T-helper 2 cell treated with Interferon-gamma antibody and Interleukin-4, amounts not matched to agents 100 ng/mL and 5 ng/mL, for 36 hours (primary cell): ENCODE data around the gene FBXO48. TPM values are rescaled to one million over a fixed set of nuclear protein-coding genes. Genes with fewer than 3 reads are reported as not detected.
"Not testable (repeated sequence)": the region's sequence is repeated elsewhere in the genome, so short reads cannot be mapped to it uniquely, and the experiment has no call there.

Source experiments
- intact Hi-C: fragments of 100-400 bp; cut with micrococcal nuclease; formaldehyde crosslinking; loops from one replicate; pipeline ENCODE4 v1.15.1; 2023
- total RNA-seq: library from RNA; stranded (reverse); gene quantifications from 2 replicates; pipeline ENCODE4 v1.2.3, GENCODE V29; 2022

Gene FBXO48, protein sequence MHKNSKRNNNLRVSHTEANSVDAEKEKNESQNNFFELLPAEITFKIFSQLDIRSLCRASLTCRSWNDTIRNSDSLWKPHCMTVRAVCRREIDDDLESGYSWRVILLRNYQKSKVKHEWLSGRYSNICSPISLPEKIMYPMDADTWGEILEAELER
- 1.9 and 2.2 TPM in 2 replicates for total RNA-seq

DNA sequence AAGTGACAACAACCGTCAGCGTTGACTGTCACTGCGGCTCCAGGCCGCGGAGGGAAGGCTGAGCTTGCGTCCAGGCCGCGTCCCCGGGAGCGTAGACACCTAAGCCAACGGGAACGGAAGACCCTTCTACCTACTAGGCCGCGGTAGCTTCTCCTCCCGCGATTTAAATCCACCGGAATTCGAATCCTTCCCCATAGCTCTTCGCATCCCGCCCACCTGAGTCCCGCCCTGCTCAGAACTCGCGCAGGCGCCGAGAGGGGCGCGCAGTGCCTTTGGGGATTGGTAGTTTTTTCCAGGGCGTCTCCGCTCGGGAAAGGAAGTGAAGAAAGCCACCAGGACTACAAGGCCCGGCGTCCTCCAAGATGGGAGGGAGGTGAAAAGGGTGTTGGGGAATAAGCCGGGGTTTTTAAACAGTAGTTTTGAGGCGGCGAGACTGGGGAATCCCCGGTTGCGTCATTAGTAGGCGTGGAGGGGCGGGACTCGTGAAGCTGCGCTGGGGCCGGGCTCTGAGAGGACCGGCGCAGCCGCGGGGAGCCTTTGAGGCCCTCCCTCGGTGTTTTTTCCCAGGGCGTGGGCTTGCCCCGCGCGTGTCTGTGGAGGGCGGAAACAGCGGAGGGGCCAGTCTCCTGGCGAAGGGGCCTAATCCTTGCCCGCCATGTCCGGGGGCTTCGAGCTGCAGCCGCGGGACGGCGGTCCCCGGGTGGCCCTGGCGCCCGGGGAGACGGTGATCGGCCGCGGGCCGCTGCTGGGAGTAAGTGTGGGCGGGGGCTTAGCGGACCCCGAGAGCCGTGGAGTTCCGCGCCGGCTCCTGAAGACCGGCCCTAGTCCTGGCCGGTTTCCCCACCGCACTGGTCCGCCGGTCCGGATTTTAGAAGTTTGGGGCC lies at the start of gene FBXO48, which contains the start of gene APLF:
Gene FBXO48 (minus strand): TSS at position 218 of the 884 bp plus-strand sequence. CDS start 2,149 bp downstream, outside the sequence.
Gene APLF (plus strand): TSS at position 509 of the 884 bp plus-strand sequence. CDS start 147 bp downstream, at position 656.
- intact Hi-C loops: loop anchor here (1.0 to 2.0 kb wide), 8 partner anchors 20 to 919 kb away; partner anchors contain the start of genes GFPT1, PNO1 and PPP3R1

GRCh38 chr2:68516051-68516955 lies 49.2 kb upstream of the FBXO48 start:
- intact Hi-C loops: loop anchor here (5.0 kb wide), 1 partner anchor 64 kb away; no protein-coding TSS in a partner anchor

DNA sequence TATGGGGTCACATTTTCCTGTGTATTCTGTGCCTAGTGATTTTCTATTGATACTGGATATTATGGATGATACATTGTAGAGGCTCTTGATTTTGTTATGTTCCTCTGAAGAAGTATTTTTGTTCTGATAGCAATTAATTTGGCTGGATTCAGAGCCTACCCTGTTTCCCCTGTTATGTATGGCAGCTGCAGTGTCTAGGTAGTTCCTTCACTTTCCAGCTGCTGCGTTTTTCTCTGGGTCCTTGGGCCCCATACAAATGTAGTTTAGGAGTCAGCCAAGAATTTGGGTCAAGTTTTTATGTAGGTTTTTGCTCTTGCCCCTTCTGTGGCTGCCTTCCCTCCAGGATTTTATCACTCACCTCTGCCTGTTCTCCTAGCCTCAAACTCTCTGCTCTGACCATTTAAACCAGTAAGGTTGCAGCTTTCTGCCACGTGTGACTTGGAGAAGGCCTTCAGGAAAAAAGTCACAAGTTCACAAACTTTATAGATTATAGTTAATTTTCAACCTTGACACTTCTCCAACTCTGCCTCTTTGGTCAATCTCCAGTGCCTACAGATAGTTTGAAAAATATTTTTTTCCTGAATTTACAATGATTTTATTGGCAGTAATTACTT lies 47.3 kb upstream of the FBXO48 start:
- intact Hi-C loops: no loop called here

- intact Hi-C loops: no loop called here
Observed at GRCh38 chr2:68512966-68513365, 45.9 kb upstream of the FBXO48 start.

GRCh38 chr2:68512326-68512725 lies 45.2 kb upstream of the FBXO48 start:
- intact Hi-C loops: no loop called here

GRCh38 chr2:68506170-68506569 lies 39.1 kb upstream of the FBXO48 start:
- intact Hi-C loops: no loop called here

GRCh38 chr2:68505603-68506159 lies 38.6 kb upstream of the FBXO48 start:
- intact Hi-C loops: no loop called here

DNA sequence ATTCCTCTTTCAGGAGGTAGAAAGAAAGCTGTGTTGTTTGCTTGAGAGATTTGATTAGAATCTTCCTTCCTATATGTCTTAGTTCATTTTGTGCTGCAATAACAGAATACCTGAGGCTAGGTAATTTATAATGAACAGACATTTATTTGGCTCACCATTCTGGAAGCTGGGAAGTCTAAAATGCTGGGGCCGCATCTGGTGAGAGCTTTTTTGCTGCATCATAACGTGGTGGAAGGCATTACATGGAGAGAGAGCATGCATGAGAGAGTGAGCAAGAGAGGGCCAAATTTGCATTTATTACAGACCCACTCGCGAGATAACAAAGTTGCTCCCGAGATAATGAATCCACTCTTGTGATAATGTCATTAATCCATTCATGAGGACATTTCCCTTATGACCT lies 34.7 kb upstream of the FBXO48 start:
- intact Hi-C loops: no loop called here

DNA sequence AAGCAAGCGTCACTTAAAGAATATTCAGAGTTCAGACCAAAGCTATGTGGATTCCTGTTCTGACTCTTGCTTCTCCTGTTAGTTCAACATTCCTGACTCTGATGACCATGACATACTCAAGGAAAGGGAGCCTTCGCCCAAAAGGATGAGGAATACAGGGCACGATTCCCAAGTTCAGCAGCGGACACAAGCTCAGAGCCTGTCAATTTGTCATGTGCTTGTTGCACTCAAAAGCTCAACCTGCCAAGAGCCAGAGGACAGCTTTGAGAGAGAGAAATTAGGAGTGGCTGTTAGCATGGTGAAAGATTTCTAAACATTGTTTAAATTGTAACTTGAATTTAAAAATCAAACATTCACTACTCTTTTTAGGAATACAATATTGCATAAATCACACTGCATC lies 33.6 kb upstream of the FBXO48 start:
- intact Hi-C loops: no loop called here

DNA sequence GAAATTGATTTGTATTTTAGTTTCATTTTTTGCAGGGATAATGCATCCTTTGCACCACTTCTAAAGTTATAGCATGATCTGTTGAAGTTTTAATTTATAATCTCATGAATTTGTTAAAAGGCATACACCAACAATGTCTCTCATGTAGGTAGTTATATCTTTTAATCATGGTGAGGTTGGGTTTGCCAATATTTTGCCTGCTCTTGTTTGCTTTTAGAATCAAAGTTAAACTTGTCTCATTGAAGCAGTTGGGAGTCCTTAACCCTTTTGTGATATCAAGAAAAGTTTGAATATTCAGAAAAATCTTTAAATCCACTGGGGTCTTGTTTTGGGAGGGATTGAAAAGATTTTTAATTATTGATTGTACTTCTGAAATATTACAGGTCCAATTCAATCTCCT lies 32.0 kb upstream of the FBXO48 start:
- intact Hi-C loops: no loop called here

DNA sequence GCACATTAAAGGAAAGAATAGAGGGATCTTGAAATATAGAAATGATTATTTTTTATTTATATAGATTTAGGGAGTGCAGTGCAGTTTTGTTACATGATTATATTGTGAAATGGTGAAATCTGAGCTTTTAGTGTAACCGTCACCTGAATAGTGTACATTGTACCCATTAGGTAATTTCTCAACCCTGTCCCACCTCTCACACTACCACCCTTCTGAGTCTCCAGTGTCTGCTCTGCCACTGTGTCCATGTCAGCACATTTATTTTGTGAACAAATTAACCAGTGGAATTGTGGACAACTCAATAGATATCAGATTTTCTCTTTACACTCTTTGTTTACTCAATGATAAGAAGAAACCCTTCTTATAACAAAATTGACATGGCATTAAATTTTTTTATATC lies 24.5 kb upstream of the FBXO48 start:
- intact Hi-C loops: no loop called here

DNA sequence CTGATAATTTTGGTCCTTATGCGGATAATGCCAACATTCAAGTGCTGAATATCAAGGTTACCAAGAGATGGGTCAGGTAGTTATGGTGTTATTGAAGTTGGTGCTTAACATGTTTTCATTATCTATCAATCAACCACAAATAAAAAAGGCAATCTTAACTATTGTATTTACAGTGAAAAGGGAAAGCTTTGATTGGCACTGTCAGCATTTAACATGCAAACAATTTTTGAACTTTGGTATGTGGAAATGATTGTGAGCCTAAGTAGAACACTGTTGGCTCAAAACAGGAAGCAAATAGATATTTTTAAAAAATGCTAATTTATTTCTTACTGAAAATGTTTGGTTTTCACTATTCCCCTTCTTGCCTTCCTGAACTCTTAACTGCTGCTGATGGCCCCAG lies 22.2 kb upstream of the FBXO48 start:
- intact Hi-C loops: no loop called here

- intact Hi-C loops: not testable (repeated sequence)
Observed at GRCh38 chr2:68488605-68489004, 21.5 kb upstream of the FBXO48 start.

- intact Hi-C loops: loop anchor here (1.0 to 2.0 kb wide), 3 partner anchors 21 to 437 kb away; partner anchors contain the start of genes APLF and FBXO48
Observed at GRCh38 chr2:68487773-68488355, 20.8 kb upstream of the FBXO48 start.

- intact Hi-C loops: no loop called here
Observed at GRCh38 chr2:68483011-68483410, 15.9 kb upstream of the FBXO48 start.

DNA sequence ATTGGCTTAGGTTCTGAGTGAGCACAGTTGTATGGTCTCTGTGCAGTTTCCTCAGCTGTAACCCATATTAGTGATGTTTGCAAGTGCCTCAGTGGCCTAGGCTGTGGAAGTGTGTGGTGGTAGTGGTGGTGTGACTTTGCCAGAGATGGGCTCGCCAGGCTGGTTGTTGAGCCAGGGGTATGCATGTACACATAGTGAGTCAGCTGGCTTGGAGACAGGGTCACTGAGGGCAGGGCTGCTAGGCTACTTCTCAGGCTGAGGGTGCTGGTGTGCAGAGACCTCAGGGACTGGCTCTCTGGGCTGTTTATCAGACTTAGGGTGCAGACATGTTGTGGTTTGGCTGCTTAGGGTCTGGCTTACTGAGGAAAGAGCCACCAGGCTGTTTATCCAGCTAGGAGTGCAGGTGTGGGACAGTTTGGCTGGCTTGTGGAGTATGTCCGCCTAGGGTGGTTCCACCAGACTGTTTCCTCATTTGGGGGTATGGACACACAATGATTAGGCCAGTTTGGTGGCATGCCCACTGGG lies 15.3 kb upstream of the FBXO48 start:
- intact Hi-C loops: no loop called here

GRCh38 chr2:68478688-68479087 lies 11.6 kb upstream of the FBXO48 start:
- intact Hi-C loops: no loop called here

DNA sequence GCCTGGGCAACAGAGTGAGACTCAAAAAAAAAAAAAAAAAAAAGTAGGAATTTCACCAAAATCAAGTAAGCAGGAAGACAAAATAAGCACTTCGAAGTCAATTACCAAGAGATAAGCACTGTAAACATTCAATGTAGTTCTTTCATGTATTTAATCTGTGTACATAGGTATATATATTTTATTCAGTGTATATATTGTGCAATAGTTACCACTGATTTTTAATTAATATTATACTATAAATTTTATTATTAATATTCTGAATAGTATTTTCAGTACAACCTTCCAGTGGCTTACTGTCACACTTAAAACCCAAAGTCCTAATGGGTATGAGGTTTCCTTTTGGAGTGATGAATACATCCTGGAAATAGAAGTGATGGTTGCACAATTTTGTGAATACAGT lies 9.4 kb upstream of the FBXO48 start:
- intact Hi-C loops: no loop called here

GRCh38 chr2:68475576-68475975 lies 8.5 kb upstream of the FBXO48 start:
- intact Hi-C loops: no loop called here

DNA sequence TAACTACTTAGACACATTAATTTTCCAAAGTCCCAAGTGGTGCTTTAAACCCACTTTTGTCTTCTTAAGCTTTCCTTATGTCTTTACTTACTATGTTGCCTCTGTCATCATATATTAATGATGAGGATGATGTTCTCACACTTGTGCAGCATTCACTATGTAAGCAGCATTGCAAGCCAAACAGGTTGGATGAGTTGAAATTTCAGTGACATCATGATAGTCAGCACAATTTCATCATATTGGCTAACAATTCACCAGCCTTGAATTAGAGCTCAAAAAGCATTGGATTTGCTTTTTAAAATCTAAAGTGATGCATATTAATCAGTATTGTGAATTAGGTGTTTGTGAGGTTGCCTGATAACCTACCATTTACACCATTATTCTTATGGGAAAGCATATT lies 8.0 kb upstream of the FBXO48 start:
- intact Hi-C loops: no loop called here
